ENCODE measurements around the gene LRP5.

Gene LRP5

GRCh38 chr11:68372625-68373024, 60.2 kb downstream of the LRP5 start:
- no peak for DNase-seq

- DNase-seq = no peak
Observed at GRCh38 chr11:68373189-68373814, 60.9 kb downstream of the LRP5 start.

GRCh38 chr11:68373815-68374501, 61.6 kb downstream of the LRP5 start:
- no peak for DNase-seq

- no peak for DNase-seq
Observed at GRCh38 chr11:68374531-68374930, 62.1 kb downstream of the LRP5 start.

GRCh38 chr11:68375337-68375736, 62.9 kb downstream of the LRP5 start:
- DNase-seq = no peak

GRCh38 chr11:68375766-68376165, 63.4 kb downstream of the LRP5 start:
- DNase-seq = no peak

- no peak for DNase-seq
Observed at GRCh38 chr11:68377389-68377795, 65.0 kb downstream of the LRP5 start.

GRCh38 chr11:68379206-68379605, 66.8 kb downstream of the LRP5 start:
- no peak for DNase-seq

- no peak for DNase-seq
Observed at GRCh38 chr11:68380786-68381622, 68.6 kb downstream of the LRP5 start.

GRCh38 chr11:68381716-68382115, 69.3 kb downstream of the LRP5 start:
- no peak for DNase-seq

- no peak for DNase-seq
Observed at GRCh38 chr11:68382358-68382998, 70.1 kb downstream of the LRP5 start.

GRCh38 chr11:68383976-68384501, 71.6 kb downstream of the LRP5 start:
- DNase-seq = no peak

GRCh38 chr11:68384530-68385081, 72.2 kb downstream of the LRP5 start:
- DNase-seq = no peak

GRCh38 chr11:68385128-68385527, 72.7 kb downstream of the LRP5 start:
- DNase-seq = no peak

- DNase-seq = no peak
Observed at GRCh38 chr11:68386331-68386978, 74.1 kb downstream of the LRP5 start.

GRCh38 chr11:68387840-68388239, 75.4 kb downstream of the LRP5 start:
- DNase-seq = no peak

GRCh38 chr11:68388595-68389198, 76.3 kb downstream of the LRP5 start:
- no peak for DNase-seq

- DNase-seq = no peak
Observed at GRCh38 chr11:68390315-68390714, 77.9 kb downstream of the LRP5 start.

GRCh38 chr11:68392822-68393221, 80.4 kb downstream of the LRP5 start:
- no peak for DNase-seq

- DNase-seq = peak; percentile 52
Observed at GRCh38 chr11:68396516-68396915, 84.1 kb downstream of the LRP5 start.

- no peak for DNase-seq
Observed at GRCh38 chr11:68397256-68397655, 84.9 kb downstream of the LRP5 start.

All from DMS 273 treated with DMSO at 0.1 percent for 48 hours (cell line).